ENCODE measurements around the gene ZFP36L1. TPM values are rescaled to one million over a fixed set of nuclear protein-coding genes. Genes with fewer than 3 reads are reported as not detected.
A peak's percentile ranks its signal among the peaks of the same experiment; 100 is the strongest.

Gene ZFP36L1
- total and polyA plus RNA-seq, 2 of the 13 experiments (the other 11 are each of a cell fraction or from before 2014, with no cell fraction given): 7.4 to 10.2 TPM

- TF ChIP-seq HNRNPH1 (optimal IDR thresholded peaks at IDR 0.05; ENCODE audit: low read depth, low read length) (no peak), NFE2L1 (CRISPR knock-in tag; IDR thresholded peaks at IDR 0.05; ENCODE audit: borderline replicate concordance) (no peak), SPEN (CRISPR knock-in tag; IDR thresholded peaks at IDR 0.05; ENCODE audit: low read depth) (0 out of 2 replicates have a peak, but pooled peaks have one; percentile 26), ZNF780A (CRISPR knock-in tag; IDR thresholded peaks at IDR 0.05) (no peak), TCF7L2 (IDR thresholded peaks at IDR 0.05; ENCODE audit: low read depth, low read length) (no peak), ZNF510 (CRISPR knock-in tag; IDR thresholded peaks at IDR 0.05; ENCODE audit: low read depth) (no peak), MED13 (CRISPR knock-in tag; IDR thresholded peaks at IDR 0.05) (0 out of 2 replicates have a peak, but pooled peaks have one; percentile 25), CERS6 (CRISPR knock-in tag; IDR thresholded peaks at IDR 0.05) (no peak), ZNF616 (CRISPR knock-in tag; IDR thresholded peaks at IDR 0.05; ENCODE audit: low read depth) (no peak), NR2C2 (CRISPR knock-in tag; IDR thresholded peaks at IDR 0.05; ENCODE audit: borderline replicate concordance) (no peak), FOSL2 (CRISPR knock-in tag; IDR thresholded peaks at IDR 0.05) (no peak), AHDC1 (CRISPR knock-in tag; IDR thresholded peaks at IDR 0.05; ENCODE audit: borderline replicate concordance) (peak; percentile 60; the same call in 1 of the 2 replicates), CCDC6 (CRISPR knock-in tag; IDR thresholded peaks at IDR 0.05) (no peak), ZSCAN5A (CRISPR knock-in tag; IDR thresholded peaks at IDR 0.05; ENCODE audit: borderline replicate concordance) (no peak), HNF4G (IDR thresholded peaks at IDR 0.05; ENCODE audit: borderline replicate concordance, low read depth, low read length) (peak; percentile 27; the same call in 1 of the 2 replicates), HNF4G (CRISPR knock-in tag; IDR thresholded peaks at IDR 0.05; ENCODE audit: borderline replicate concordance, low read depth) (no peak; the same call in 1 of the 2 replicates), MAFF (IDR thresholded peaks at IDR 0.05; ENCODE audit: low read depth, low read length) (no peak), ZBTB8A (CRISPR knock-in tag; IDR thresholded peaks at IDR 0.05; ENCODE audit: borderline replicate concordance, low read depth) (no peak)
- TF ChIP-seq, protein P1, sequence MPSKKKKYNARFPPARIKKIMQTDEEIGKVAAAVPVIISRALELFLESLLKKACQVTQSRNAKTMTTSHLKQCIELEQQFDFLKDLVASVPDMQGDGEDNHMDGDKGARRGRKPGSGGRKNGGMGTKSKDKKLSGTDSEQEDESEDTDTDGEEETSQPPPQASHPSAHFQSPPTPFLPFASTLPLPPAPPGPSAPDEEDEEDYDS (CRISPR knock-in tag; IDR thresholded peaks at IDR 0.05): no peak
- TF ChIP-seq, protein P2, sequence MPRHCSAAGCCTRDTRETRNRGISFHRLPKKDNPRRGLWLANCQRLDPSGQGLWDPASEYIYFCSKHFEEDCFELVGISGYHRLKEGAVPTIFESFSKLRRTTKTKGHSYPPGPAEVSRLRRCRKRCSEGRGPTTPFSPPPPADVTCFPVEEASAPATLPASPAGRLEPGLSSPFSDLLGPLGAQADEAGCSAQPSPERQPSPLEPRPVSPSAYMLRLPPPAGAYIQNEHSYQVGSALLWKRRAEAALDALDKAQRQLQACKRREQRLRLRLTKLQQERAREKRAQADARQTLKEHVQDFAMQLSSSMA (CRISPR knock-in tag; IDR thresholded peaks at IDR 0.05): no peak
Observed at GRCh38 chr14:68814539-68815297, 21.9 kb upstream of the ZFP36L1 start (continued).

All from HepG2 (cell line).